Stimulated activated CD8-positive, alpha-beta memory T cell treated with anti-CD3 and anti-CD28 coated beads, Interleukin-15, amount 100 ng/mL, for 1 hour (primary cell): ENCODE measurements around the gene TOP3A.

ENCODE experiments used
- DNase-seq: peaks from one replicate; pipeline ENCODE4 v3.0.0-alpha.2; 2020; ENCODE audit warnings: low read depth

TOP3A gene

GRCh38 chr17:18280249-18280648, 34.5 kb downstream of the TOP3A start:
- DNase-seq = no peak

- DNase-seq = no peak
Observed at GRCh38 chr17:18278867-18279266, 35.9 kb downstream of the TOP3A start.

- DNase-seq = no peak
Observed at GRCh38 chr17:18277076-18277475, 37.7 kb downstream of the TOP3A start.

GRCh38 chr17:18270046-18270931, 44.5 kb downstream of the TOP3A start:
- no peak for DNase-seq

GRCh38 chr17:18267927-18268711, 46.7 kb downstream of the TOP3A start:
- DNase-seq = no peak

- no peak for DNase-seq
Observed at GRCh38 chr17:18267366-18267765, 47.4 kb downstream of the TOP3A start.

GRCh38 chr17:18263885-18264682, 50.7 kb downstream of the TOP3A start:
- DNase-seq = no peak

GRCh38 chr17:18262641-18263040, 52.2 kb downstream of the TOP3A start:
- no peak for DNase-seq

GRCh38 chr17:18262111-18262510, 52.7 kb downstream of the TOP3A start:
- DNase-seq = no peak

GRCh38 chr17:18261659-18262058, 53.1 kb downstream of the TOP3A start:
- DNase-seq = no peak

- DNase-seq = no peak
Observed at GRCh38 chr17:18261146-18261515, 53.7 kb downstream of the TOP3A start.

GRCh38 chr17:18260332-18261145, 54.3 kb downstream of the TOP3A start, which contains the start of gene MIEF2:
Gene MIEF2 (plus strand): TSS chr17:18260662. CDS start chr17:18262721, 2,059 bp downstream.
- DNase-seq = peak; percentile 87

GRCh38 chr17:18259621-18260331, 55.0 kb downstream of the TOP3A start:
- no peak for DNase-seq

- DNase-seq = no peak
Observed at GRCh38 chr17:18258356-18259038, 56.3 kb downstream of the TOP3A start, which contains the start of gene FLII. Gene FLII (minus strand): TSS chr17:18258738. CDS start chr17:18258690, 48 bp downstream.

- DNase-seq = no peak
Observed at GRCh38 chr17:18257982-18258355, 56.8 kb downstream of the TOP3A start.

- DNase-seq = no peak
Observed at GRCh38 chr17:18257268-18257981, 57.4 kb downstream of the TOP3A start.

GRCh38 chr17:18256776-18257175, 58.0 kb downstream of the TOP3A start:
- no peak for DNase-seq

- no peak for DNase-seq
Observed at GRCh38 chr17:18256351-18256750, 58.4 kb downstream of the TOP3A start.

- no peak for DNase-seq
Observed at GRCh38 chr17:18254888-18255649, 59.7 kb downstream of the TOP3A start.
